SJCRH30 (cell line): ENCODE measurements around the gene PRKCE. TPM values are rescaled to one million over a fixed set of nuclear protein-coding genes. Genes with fewer than 3 reads are reported as not detected.

Source experiments
- DNase-seq, 2 experiments: peaks; one replicate each; pipeline ENCODE4 v3.0.0-alpha.2; 2015 to 2020
- H3K27ac ChIP-seq: fragments of 250-450 bp; sonication (Bioruptor Pico); 2 replicates; pipeline ENCODE4 v1.5.1; 2020; ENCODE audit warnings: mild to moderate bottlenecking, moderate library complexity
- H3K27me3 ChIP-seq: fragments of 250-450 bp; sonication (Bioruptor Pico); 2 replicates; pipeline ENCODE4 v1.5.1; 2020; ENCODE audit warnings: mild to moderate bottlenecking, moderate library complexity
- H3K36me3 ChIP-seq: fragments of 250-450 bp; sonication (Bioruptor Pico); 2 replicates; pipeline ENCODE4 v1.5.1; 2020; ENCODE audit warnings: mild to moderate bottlenecking, moderate library complexity
- H3K4me1 ChIP-seq: fragments of 250-450 bp; sonication (Bioruptor Pico); 2 replicates; pipeline ENCODE4 v1.5.1; 2020; ENCODE audit warnings: mild to moderate bottlenecking, moderate library complexity
- H3K4me3 ChIP-seq: fragments of 250-450 bp; sonication (Bioruptor Pico); 2 replicates; pipeline ENCODE4 v1.5.1; 2020; ENCODE audit warnings: mild to moderate bottlenecking, moderate library complexity
- H3K9me3 ChIP-seq: fragments of 250-450 bp; sonication (Bioruptor Pico); replicated peaks from 2 replicates; pipeline ENCODE4 v1.5.1; 2020; ENCODE audit warnings: mild to moderate bottlenecking, moderate library complexity
- total RNA-seq: library from RNA; depleted of rRNA; stranded (reverse); fragments of >200 nt; shearing (Covaris generic); gene quantifications from 2 replicates; pipeline ENCODE4 v1.2.3, GENCODE V29; 2014

The PRKCE gene
- total RNA-seq, 1 experiment from 2014 or later: 11.9 TPM

GRCh38 chr2:45804987-45805755, 153.7 kb downstream of the PRKCE start:
- no peak overlapping the region for H3K27ac ChIP-seq
- no peak for DNase-seq
- H3K4me3 ChIP-seq: no peak overlapping the region
- no peaks in the 10 kb centered on the region for H3K9me3 ChIP-seq
- H3K4me1 ChIP-seq: peaks cover 9% of the 10 kb centered on the region
- no peaks in the 10 kb centered on the region for H3K36me3 ChIP-seq
- no peaks in the 10 kb centered on the region for H3K27me3 ChIP-seq

GRCh38 chr2:45806563-45807358, 155.3 kb downstream of the PRKCE start:
- peaks cover 9% of the 10 kb centered on the region for H3K4me1 ChIP-seq
- no peaks in the 10 kb centered on the region for H3K27me3 ChIP-seq
- no peak overlapping the region for H3K4me3 ChIP-seq
- H3K36me3 ChIP-seq: no peaks in the 10 kb centered on the region
- no peak overlapping the region for H3K27ac ChIP-seq
- H3K9me3 ChIP-seq: no peaks in the 10 kb centered on the region
- no peak for DNase-seq

GRCh38 chr2:45808294-45808800, 156.9 kb downstream of the PRKCE start:
- no peaks in the 10 kb centered on the region for H3K36me3 ChIP-seq
- peak in 1 of 2 experiments; percentile 37 for DNase-seq
- H3K9me3 ChIP-seq: no peaks in the 10 kb centered on the region
- H3K27ac ChIP-seq: no peak overlapping the region
- H3K27me3 ChIP-seq: no peaks in the 10 kb centered on the region
- H3K4me1 ChIP-seq: peaks cover 24% of the 10 kb centered on the region
- no peak overlapping the region for H3K4me3 ChIP-seq

GRCh38 chr2:45809205-45809604, 157.7 kb downstream of the PRKCE start:
- DNase-seq: no peak
- H3K27me3 ChIP-seq: no peaks in the 10 kb centered on the region
- H3K9me3 ChIP-seq: no peaks in the 10 kb centered on the region
- no peak overlapping the region for H3K27ac ChIP-seq
- peaks cover 30% of the 10 kb centered on the region for H3K4me1 ChIP-seq
- H3K4me3 ChIP-seq: no peak overlapping the region
- H3K36me3 ChIP-seq: no peaks in the 10 kb centered on the region

GRCh38 chr2:45812011-45812500, 160.6 kb downstream of the PRKCE start:
- Histone ChIP-seq H3K4me1 (peaks cover 40% of the 10 kb centered on the region), H3K36me3 (no peaks in the 10 kb centered on the region), H3K27me3 (no peaks in the 10 kb centered on the region), H3K27ac (no peak overlapping the region), H3K9me3 (no peaks in the 10 kb centered on the region), H3K4me3 (no peak overlapping the region)
- peak in 1 of 2 experiments; percentile 51 for DNase-seq

GRCh38 chr2:45813003-45813941, 161.8 kb downstream of the PRKCE start:
- DNase-seq: peak; percentile 69 to 76
- Histone ChIP-seq H3K27ac (peak overlapping the region; percentile 48), H3K9me3 (no peaks in the 10 kb centered on the region), H3K27me3 (no peaks in the 10 kb centered on the region), H3K4me1 (peaks cover 36% of the 10 kb centered on the region), H3K36me3 (no peaks in the 10 kb centered on the region), H3K4me3 (no peak overlapping the region)

GRCh38 chr2:45814488-45814887, 163.0 kb downstream of the PRKCE start:
- H3K36me3 ChIP-seq: no peaks in the 10 kb centered on the region
- H3K27ac ChIP-seq: no peak overlapping the region
- H3K27me3 ChIP-seq: no peaks in the 10 kb centered on the region
- H3K4me3 ChIP-seq: no peak overlapping the region
- peaks cover 31% of the 10 kb centered on the region for H3K4me1 ChIP-seq
- no peaks in the 10 kb centered on the region for H3K9me3 ChIP-seq
- no peak for DNase-seq

- Histone ChIP-seq H3K4me1 (peaks cover 31% of the 10 kb centered on the region), H3K9me3 (0 out of 2 replicates have a peak, but pooled peaks cover 2% of the 10 kb centered on the region), H3K27ac (no peak overlapping the region), H3K27me3 (no peaks in the 10 kb centered on the region), H3K4me3 (no peak overlapping the region), H3K36me3 (no peaks in the 10 kb centered on the region)
- no peak for DNase-seq
Observed at GRCh38 chr2:45814951-45815621, 163.6 kb downstream of the PRKCE start.

GRCh38 chr2:45816272-45816671, 164.8 kb downstream of the PRKCE start:
- Histone ChIP-seq H3K9me3 (0 out of 2 replicates have a peak, but pooled peaks cover 2% of the 10 kb centered on the region), H3K4me3 (no peak overlapping the region), H3K27me3 (no peaks in the 10 kb centered on the region), H3K27ac (no peak overlapping the region), H3K36me3 (no peaks in the 10 kb centered on the region), H3K4me1 (peaks cover 35% of the 10 kb centered on the region)
- DNase-seq: no peak

GRCh38 chr2:45818591-45818990, 167.1 kb downstream of the PRKCE start:
- no peaks in the 10 kb centered on the region for H3K27me3 ChIP-seq
- H3K4me1 ChIP-seq: peaks cover 33% of the 10 kb centered on the region
- H3K27ac ChIP-seq: no peak overlapping the region
- H3K4me3 ChIP-seq: no peak overlapping the region
- no peaks in the 10 kb centered on the region for H3K36me3 ChIP-seq
- DNase-seq: no peak
- H3K9me3 ChIP-seq: 0 out of 2 replicates have a peak, but pooled peaks cover 2% of the 10 kb centered on the region

GRCh38 chr2:45820048-45820447, 168.6 kb downstream of the PRKCE start:
- no peak overlapping the region for H3K4me3 ChIP-seq
- H3K9me3 ChIP-seq: 0 out of 2 replicates have a peak, but pooled peaks cover 2% of the 10 kb centered on the region
- H3K27me3 ChIP-seq: no peaks in the 10 kb centered on the region
- peaks cover 22% of the 10 kb centered on the region for H3K4me1 ChIP-seq
- no peaks in the 10 kb centered on the region for H3K36me3 ChIP-seq
- DNase-seq: no peak
- H3K27ac ChIP-seq: no peak overlapping the region

- Histone ChIP-seq H3K36me3 (no peaks in the 10 kb centered on the region), H3K27me3 (no peaks in the 10 kb centered on the region), H3K9me3 (0 out of 2 replicates have a peak, but pooled peaks cover 2% of the 10 kb centered on the region), H3K27ac (peak overlapping the region; percentile 38), H3K4me1 (peaks cover 32% of the 10 kb centered on the region), H3K4me3 (peak overlapping the region; percentile 39)
- DNase-seq: peak; percentile 73 to 85
Observed at GRCh38 chr2:45821558-45822271, 170.2 kb downstream of the PRKCE start.

- DNase-seq: peak; percentile 81 to 84
- Histone ChIP-seq H3K27me3 (no peaks in the 10 kb centered on the region), H3K36me3 (no peaks in the 10 kb centered on the region), H3K9me3 (0 out of 2 replicates have a peak, but pooled peaks cover 2% of the 10 kb centered on the region), H3K4me1 (peaks cover 36% of the 10 kb centered on the region), H3K4me3 (peak overlapping the region; percentile 39), H3K27ac (peak overlapping the region; percentile 38)
Observed at GRCh38 chr2:45822272-45822630, 170.8 kb downstream of the PRKCE start.
